ENCODE results near the gene PTPN12.
A peak's percentile ranks its signal among the peaks of the same experiment; 100 is the strongest.
"Not testable (repeated sequence)": the region's sequence is repeated elsewhere in the genome, so short reads cannot be mapped to it uniquely, and the experiment has no call there.

PTPN12 gene

DNA sequence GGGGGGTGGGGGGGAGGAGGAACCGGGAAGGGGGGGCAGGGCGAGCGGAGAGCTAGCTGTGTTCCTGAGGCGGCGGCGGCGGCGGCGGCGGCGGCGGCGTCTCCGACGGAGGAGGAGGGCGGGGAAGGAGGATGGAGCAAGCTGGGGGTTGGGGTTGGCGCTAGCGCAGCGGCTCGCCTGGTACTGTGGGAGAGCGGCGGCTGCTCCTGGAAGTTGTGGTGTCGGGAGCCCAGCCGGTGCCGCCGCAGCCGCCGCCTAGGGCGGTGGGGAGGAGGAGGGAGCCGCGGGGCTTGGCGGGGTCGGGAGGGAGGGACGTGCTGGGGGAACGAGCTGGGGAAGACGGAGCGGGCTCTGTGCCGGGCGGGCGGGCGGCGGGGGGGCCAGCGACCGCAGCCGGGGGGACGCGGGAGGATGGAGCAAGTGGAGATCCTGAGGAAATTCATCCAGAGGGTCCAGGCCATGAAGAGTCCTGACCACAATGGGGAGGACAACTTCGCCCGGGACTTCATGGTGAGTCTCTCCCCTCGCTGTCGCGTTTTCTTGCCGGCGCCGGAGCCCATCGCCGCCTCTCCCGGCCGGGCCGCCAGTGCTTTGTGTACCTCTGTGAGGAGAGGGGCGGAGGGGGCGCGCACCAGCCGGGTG is at the start of gene PTPN12:
Gene PTPN12, plus strand, starts transcription at position 160 of the 642 bp plus-strand sequence. Its CDS starts 252 bp downstream, at position 412.
- peak; percentile 49 for ATAC-seq

DNA sequence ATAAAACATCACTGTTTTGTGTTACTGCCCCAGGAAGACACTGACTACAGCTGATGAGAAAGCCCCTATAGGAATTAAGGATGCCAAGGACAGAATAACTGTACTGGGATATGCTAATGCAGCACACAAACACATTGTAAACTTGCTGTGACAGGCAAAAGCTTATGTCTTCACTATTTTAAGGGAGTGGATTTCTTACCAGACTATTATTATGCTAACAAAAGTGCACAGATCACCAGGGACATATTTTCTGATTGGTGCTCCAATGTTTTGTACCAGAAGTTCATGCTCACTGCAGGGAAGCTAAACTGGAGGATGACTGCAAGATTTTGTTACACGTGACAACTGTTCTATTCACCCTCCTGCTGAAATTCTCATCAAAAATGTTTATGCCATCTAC is 48.1 kb upstream of the PTPN12 start:
- ATAC-seq: no peak

DNA sequence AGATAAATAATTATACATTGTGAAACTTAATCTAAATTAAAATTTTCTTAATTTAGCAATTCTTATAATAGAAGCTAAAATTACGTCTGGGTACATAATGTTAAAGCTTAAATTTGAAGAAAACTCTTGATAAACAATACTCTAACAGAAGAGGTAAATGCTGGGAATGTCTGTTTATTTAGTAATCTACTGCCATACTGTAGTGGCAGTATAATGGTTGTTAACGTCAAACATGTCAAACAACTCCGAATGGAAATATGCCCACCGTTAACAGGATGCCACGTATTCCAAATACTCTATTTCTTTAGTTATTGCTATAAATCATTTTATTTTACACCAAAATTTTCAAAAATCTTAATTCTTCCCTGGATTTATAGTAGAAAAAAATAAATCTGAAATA is 40.0 kb upstream of the PTPN12 start:
- no peak for ATAC-seq

DNA sequence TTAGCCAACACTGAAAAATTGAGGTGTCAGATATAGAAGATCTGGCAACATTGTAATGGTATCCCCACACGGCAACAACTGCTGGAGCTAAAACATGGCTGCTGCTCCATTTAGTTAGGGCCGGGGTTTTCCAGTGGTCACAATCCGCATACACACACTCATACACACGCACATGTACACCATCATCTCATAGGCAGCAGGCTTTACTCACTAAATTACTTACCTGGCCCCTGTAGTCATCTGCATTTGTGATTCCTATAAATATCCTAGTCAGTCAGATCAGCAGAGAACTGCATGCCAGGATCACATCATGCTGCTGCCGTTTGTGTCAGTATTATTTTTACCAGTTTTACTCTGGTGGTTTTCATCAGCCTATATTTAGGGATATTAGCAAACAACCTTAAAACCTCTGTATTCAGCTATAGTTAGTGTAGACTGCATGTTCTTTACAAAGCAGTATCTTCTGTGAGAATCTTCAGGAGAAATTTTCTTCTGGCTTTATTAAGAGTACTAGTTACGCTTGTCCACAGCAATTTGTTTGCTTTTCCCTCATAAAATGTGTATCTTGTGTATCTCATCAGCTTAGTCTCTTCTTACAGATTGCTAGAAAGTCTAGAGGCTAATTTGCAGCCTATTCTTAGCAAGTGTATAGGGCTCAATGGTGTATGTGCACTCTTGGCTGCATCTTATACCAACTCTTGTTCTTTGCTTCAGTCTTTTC is 38.3 kb upstream of the PTPN12 start:
- ATAC-seq: no peak

DNA sequence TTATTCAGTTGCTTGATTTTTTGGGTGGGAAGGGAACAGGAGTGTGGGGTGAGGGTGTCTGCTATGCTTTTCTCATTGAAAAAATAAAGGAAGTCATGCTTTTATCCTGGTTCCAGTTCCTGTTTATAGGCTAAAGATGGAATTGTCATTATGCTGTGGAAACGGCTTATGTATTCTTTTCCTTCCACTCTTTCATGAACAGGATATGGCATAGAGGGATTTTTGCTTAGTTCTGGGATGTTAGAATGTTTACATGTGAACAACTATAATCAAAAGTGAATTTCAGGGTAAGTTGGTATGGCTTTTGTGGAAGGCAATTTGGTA is 35.9 kb upstream of the PTPN12 start:
- ATAC-seq: no peak

DNA sequence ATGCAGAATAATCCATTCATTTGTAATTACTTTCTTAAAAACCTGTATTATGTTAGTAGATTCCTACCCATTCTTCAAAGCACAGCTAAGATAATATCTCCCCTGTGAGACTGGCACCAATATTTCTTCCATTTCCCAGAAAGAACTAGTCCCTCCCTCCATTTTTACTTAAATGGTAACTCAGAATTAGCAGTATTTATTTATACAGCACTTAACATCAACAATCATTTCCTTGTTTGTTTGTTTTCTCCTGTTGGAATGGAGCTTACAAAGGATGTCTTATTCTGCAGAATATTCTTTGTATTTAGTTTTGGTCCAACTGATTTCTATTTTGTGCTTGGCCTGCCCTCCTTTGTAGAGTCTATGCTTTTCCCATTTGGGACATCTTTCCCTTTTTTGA is 32.1 kb upstream of the PTPN12 start:
- ATAC-seq: no peak

DNA sequence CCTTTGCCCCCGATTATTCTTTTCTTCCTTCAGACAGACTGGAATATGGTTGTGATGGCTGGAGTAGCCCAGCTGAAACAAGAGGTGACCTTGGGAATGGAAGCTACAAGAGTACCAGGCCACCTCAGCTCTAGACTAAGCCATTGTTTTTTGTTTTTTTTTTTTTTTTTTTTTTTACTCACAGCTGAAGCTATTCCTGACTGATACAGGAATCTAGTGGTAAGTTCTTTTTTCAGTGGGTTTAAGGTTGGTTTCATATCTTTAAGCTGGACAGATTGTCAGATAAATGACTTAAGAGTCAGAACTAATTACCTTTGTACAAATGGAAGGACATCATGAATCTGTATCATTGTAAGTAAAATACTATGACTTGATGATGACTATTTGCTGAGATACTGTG is 30.2 kb upstream of the PTPN12 start:
- no peak for ATAC-seq

DNA sequence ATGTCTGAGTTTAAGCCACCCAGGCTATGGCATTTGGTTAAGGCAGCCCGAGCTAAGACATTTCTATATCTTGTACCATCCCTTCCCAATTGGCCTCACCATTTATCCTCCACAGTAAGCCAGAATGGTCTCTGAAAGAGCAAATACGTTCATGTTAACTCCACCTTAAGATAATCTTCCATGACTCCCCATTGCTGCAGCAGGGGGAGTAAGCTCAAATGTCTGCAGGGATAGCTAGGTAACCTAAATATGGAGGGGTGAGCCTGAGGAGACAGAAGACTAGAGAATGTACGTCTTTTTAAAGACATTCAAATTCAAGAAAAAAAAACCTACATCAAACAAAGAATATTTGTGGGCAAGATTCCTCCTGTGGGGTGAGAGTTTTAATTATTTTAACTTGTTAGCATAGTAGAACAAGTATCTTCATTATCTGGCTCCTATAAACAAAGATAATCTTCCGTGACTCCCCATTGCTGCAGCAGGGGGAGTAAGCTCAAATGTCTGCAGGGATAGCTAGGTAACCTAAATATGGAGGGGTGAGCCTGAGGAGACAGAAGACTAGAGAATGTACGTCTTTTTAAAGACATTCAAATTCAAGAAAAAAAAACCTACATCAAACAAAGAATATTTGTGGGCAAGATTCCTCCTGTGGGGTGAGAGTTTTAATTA is 24.0 kb upstream of the PTPN12 start:
- ATAC-seq: not testable (repeated sequence)

DNA sequence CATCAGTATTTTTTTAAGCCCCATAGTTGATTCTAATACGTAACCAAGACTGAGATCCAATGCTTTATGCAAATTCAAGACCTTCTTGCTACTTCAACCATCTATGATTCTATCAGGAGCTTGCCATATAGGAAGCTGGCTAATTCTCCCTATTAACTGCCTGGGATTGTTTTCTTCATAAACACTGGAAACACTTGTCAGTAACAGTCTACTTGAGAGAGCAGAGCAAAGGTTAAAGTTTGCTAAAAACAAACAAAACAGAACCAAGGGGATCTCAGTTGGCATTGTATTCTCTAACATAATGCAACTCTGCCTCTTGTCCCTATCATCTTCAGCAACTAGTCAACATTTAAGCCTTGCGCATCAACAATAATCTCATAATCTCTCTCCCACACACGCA is 21.0 kb upstream of the PTPN12 start:
- no peak for ATAC-seq

DNA sequence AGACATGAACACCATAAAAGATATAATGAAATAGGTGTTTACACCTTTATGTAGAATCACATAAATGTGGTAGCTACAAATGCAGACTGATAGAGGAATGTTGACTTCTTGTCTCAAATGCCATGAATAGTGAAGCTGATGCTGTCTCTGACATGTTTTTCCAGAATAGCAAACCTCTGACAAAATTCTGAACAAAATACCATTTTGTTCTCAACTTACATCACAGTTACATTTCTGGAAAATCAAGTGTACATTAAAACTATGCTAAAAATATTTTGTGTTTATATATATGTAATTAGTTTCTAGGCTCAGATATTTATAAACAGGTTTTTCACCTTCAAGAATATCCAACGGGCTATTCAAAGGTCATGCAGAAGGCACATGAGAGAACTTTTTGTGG is 16.8 kb upstream of the PTPN12 start:
- no peak for ATAC-seq

DNA sequence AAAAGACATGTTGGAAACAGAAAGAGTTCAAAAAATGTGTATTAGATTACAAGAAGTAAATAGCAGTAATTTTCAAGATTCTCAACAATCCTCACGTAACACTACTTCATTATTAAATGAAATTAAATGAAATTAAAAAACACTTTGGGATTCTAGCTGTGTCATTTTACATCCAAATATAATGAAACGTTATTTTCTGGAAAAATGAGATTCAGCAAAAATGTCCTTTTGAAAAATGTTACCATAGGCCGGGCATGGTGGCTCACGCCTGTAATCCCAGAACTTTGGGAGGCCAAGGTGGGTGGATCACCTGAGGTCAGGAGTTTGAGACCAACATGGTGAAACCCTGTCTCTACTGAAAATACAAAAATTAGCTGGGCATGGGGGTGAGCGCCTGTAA is 15.6 kb upstream of the PTPN12 start:
- ATAC-seq: not testable (repeated sequence)

DNA sequence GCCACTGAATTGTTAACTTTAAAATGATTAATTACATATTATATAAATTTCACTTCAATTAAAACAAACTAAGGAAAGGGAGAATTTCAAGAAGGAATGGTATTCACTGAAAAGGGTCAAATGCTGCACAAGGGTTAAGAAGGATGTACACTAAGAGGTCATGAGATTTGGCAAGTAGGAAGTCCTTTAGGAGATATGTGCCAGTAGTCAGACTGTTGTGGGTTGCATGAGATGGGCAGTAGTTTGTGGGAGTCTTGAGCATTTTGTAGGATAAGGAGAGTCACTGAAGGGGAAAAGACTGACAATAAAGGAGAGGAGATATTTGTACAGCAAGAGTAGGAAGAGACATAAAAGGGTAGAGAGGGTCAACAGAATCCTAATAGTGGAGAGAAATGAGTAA is 12.4 kb upstream of the PTPN12 start:
- ATAC-seq: no peak

DNA sequence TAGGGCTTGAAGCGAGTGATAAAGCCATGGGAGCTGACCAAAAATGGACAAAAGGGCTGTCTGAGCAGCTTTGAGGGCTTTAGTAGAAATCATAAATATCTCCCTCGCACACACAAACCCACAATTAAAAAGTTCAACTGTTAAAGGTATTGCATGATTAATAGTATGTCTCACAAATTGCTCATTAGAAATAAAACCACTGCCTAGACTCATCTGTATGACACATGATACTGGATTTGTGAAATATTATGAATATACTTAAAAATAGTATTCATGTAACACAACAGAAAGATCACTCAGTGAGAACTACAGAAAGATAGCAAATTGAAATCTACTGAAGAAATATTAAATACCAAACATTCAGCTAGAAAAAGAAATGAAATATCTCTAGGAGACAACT is 11.9 kb upstream of the PTPN12 start:
- ATAC-seq: peak; percentile 44 to 64

DNA sequence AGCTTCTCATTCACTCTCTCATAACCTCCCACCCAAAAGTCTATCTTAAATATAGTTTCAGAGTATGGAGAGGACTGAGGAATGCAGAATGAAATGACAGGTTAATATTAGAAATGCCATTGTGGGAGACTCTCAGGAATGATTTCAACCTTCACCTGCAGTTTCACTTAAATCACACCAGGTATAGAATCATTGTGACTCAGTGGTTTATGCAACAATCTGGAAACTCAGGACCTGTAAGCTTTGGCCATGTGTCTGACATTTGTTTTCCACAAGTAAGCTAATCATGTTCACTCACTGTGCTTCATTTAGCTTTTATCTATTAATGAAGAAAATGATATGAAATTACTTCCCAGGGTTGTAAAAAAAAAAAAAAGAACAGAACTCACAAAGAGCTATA is 8.7 kb upstream of the PTPN12 start:
- ATAC-seq: no peak

DNA sequence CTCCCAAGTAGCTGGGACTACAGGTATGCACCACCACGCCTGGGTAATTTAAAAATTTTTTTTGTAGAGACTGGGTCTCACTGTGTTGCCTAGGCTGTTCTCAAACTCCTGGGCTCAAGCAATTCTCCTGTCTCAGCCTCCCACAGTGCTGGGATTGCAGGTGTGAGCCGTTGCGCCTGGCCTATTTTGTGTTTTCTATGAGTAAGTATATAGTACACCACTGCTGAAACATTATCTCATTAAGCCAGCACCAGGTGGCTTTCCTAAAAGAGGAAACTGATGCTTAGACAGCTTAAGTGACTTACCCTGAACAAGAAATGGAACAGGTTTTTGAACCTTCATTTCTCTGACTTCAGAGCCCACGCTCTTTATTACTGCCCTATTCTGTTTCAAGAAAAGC is 7.8 kb upstream of the PTPN12 start:
- no peak for ATAC-seq

DNA sequence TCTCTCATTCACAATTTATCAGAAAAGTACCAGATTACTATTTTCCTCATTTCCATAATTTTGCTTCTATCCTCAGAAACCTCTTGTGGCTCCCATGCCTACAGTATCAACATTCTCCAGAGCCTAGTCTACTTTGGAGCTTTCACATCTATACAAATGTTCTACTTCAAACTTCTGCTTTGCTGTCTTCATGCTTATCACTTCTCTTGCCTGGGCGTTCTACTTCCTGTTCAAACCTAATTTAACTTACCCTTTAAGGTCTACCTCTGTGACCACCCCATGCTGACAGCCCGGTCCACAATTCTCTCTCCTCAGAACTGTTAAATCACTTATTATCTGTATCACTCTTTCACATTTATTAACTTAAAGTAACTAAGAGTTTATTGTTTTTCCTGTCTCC is 6.1 kb upstream of the PTPN12 start:
- ATAC-seq: no peak

DNA sequence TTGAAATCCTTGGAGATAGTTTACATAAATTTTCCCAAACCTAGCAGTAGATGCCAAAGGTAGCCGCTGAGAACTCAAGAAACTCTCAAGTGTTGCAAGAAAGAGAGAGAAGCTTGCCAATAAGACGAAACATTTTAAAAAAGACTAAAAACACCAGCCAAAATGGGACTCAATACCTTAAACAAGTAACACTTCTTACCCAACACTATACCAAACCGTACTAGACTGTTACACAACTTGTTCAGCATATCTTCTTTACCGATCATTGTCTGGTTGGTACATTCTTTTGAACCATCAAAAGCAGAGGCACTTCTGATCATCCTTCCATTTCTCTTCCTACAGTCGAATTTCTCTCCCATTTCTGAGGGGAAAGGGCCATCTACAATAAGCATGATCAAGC is 4.8 kb upstream of the PTPN12 start:
- ATAC-seq: no peak

DNA sequence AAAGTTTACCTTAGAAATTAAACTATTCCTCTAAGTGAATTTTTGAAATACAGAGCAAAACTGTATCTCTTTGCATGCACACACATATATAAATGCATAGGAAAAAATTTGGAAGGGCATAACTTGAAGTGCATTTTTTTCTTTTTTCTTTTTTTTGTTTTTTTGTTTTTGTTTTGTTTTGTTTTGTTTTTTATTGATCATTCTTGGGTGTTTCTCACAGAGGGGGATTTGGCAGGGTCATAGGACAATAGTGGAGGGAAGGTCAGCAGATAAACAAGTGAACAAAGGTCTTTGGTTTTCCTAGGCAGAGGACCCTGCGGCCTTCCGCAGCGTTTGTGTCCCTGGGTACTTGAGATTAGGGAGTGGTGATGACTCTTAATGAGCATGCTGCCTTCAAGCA is 4.4 kb upstream of the PTPN12 start:
- ATAC-seq: not testable (repeated sequence)

DNA sequence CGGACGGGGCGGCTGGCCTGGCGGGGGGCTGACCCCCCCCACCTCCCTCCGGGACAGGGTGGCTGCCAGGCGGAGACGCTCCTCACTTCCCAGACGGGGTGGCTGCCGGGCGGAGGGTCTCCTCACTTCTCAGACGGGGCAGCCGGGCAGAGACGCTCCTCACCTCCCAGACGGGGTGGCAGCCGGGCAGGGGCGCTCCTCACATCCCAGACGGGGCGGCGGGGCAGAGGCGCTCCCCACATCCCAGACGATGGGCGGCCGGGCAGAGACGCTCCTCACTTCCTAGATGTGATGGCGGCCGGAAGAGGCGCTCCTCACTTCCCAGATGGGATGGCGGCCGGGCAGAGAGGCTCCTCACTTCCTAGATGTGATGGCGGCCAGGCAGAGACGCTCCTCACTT is 3.0 kb upstream of the PTPN12 start:
- ATAC-seq: not testable (repeated sequence)

DNA sequence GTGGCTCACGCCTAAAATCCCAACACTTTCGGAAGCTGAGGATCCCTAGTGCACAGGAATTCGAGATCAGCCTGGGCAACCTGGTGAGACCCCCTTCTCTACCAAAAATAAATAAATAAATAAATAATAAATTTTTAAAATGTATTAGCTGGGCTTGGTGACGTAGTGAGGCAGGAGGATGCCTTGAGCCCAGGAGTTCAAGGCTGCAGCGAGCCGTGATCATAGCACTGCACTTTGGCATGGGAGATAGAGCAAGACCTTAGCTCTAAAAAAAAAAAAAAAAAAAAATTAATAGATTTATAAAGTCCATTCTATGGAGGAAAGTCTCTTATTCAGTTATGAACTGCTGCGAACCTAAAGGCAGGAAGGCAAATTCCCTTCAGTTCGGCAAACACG is 1.1 kb upstream of the PTPN12 start:
- ATAC-seq: no peak

DNA sequence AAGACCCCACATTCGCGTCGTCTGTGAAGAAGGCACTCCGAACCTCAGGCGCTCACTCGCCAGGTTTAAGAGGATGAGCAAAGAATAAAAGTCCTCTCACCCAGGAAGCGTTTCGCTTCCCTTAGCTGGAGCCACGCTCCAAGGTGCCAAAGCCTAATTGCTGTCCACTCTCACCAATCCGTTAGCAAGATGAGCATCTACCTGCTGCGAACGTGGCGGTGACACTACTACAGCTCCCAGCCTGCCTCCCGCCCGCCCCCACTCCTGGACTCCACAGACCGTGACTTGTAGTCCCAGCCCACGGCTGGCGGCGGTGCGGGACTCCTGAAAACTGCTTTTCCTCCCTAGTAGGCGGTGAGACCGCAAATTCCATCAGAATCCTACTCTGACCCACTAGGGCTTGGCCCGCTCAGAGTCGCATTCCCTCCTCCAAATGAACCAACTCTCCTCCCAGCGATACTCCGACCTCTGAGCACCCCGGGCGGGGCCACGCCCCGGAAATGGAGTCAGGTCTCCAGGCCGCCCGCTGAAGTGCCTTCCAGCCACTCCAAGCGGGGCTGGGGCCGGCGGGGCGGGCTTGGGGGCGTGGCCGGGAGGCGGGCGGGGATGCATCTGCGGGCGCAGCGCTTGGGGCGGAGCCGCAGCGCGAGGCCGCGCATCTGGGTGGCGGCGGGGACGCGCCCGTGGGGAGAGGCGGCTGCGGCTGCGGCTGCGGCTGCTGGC is 521 bp upstream of the PTPN12 start:
- ATAC-seq: peak; percentile 95 to 98

DNA sequence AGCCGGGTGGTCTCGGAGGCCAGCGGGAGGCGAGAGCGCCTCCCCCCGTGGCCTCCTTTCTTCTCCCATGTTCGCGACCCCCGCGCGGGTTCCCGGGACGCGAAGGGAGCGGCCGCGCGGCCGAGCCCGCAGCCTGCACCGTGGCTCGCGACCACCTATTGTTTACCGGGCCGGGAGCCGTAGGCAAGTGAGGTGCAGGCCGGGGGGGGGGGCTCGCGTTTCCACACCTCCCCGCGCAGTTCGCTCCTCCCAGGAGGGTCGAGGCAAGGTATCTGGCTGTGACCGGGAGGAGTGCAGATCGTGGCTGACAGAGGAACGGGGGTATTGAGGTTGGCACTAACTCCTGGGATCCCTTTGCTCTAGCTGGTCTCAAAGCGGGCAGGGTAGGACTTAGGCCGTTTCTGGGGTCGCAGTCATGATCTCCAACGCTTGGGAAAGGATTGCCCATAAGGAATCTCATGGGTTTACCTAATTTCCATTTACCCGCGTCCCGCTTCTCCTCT is 734 bp downstream of the PTPN12 start:
- no peak for ATAC-seq

Measured in activated CD4-positive, CD25-positive, alpha-beta regulatory T cell treated with anti-CD3 and anti-CD28 coated beads, Interleukin-2, amount 50 U/mL, for 24 hours (primary cell).